GM12801 (cell line): ENCODE data around the gene ARMH4.

Experiments used
- TF ChIP-seq, protein P1 (sequence below): IDR thresholded peaks from one replicate; pipeline ENCODE4 v1.5.1; 2011; ENCODE audit warnings: control low read depth; ENCODE audit not compliant: insufficient read length; ENCODE audit errors: extremely low read depth

Gene ARMH4

DNA sequence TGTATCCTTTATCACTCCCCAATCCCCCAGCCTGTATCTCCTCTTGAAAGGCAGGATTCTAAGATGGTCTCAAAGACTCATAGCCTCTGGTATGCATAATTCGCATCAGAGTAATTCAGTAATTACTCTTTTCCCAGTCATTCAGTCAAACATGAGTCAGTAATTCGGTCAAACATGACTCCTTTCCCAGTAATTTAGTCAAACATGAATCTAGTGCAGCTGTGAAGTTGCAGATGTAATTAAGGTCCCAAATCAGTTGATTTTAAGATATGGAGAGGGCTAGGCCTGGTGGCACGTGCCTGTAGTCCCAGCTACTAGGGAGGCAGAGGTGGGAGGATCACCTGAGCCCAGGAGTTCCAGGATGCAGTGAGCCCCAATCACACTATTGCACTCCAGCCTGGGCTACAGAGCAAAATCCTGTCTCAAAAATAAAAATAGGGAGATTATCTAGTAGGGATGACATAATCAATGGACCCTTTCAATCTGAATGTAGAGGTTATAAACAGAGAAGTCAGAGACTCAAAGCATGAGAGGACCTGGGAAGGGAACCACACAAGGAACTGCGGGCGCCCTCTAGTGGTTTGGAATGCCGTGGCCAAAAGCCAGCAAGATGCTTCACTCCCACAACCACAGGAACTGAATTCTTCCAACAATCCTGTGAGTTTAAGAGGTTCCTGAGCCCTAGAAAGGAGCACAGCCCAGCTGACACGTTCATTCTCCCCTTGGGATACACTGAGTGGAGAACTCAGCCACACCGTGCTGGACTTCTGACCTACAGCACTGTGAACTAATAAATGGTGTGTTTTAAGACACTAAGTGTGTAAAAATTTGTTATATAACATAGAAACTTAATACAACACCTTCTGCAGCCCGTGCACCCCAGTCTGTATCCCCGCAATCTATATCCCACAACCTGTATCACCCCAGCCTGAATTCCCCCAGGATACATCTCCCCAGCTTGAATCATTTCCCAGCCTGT is 14.3 kb upstream of the ARMH4 start:
- TF ChIP-seq, protein P1, sequence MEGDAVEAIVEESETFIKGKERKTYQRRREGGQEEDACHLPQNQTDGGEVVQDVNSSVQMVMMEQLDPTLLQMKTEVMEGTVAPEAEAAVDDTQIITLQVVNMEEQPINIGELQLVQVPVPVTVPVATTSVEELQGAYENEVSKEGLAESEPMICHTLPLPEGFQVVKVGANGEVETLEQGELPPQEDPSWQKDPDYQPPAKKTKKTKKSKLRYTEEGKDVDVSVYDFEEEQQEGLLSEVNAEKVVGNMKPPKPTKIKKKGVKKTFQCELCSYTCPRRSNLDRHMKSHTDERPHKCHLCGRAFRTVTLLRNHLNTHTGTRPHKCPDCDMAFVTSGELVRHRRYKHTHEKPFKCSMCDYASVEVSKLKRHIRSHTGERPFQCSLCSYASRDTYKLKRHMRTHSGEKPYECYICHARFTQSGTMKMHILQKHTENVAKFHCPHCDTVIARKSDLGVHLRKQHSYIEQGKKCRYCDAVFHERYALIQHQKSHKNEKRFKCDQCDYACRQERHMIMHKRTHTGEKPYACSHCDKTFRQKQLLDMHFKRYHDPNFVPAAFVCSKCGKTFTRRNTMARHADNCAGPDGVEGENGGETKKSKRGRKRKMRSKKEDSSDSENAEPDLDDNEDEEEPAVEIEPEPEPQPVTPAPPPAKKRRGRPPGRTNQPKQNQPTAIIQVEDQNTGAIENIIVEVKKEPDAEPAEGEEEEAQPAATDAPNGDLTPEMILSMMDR = no peak

DNA sequence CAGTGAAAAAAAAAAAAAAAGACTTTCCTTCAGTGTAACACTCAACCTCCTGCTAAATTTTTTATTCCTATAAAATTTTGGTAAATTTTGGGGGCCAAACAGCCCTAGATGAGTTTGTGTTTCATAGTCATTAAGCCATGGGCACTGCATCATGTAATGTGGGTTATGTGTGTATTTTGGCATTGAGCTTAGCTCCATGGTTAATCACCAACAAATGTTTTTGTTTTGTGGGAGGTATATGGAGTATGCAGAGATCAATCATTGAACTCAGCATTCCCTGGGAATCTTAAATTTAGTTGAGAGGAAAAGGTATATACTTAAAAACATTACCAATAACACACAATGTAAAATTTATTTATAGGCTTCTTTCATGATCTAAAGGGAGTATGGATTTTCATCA is 8.5 kb upstream of the ARMH4 start:
- TF ChIP-seq, protein P1 = no peak

DNA sequence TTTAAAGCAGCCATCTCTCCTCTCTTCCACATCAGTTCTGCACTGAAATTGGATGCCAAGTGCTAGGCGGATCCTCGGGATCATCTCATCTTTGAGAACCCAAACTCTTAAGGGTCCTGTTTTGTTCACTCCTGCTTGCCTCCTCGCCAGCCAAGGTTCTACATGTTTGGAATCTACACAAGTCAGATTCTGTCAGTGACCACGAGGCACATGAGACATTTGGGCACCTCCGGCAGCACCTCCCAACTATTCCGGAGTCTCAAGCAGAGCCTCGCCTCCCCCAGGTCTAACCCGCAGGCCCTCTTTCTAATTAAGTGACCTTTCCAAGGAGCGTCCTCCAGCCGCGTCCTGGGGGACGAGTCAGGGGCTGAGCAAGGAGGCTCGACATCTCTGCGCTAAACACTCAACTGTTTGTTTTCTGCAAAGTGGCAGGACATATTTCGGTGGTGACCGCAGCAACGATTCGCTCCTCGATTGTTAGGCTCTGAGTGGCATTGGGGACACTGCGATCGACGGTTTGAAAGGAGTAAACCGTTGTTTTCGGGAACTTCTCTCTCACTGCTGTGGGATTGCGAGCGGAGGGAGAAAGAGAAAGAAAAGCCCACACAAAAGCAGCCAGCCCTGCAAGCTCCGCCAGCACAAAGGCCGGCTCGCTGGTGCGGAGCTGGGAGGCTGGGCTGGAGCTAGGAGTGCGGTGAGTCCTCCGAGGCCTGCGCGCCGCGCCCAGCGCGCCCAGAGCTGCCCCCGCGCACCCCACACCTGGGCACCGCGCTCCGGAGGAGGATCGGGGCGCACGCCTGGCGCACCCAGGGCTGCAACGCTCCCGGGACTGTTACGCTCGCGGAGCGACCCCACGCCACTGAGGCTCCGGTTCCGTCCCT is 640 bp downstream of the ARMH4 start:
- TF ChIP-seq, protein P1 = no peak

DNA sequence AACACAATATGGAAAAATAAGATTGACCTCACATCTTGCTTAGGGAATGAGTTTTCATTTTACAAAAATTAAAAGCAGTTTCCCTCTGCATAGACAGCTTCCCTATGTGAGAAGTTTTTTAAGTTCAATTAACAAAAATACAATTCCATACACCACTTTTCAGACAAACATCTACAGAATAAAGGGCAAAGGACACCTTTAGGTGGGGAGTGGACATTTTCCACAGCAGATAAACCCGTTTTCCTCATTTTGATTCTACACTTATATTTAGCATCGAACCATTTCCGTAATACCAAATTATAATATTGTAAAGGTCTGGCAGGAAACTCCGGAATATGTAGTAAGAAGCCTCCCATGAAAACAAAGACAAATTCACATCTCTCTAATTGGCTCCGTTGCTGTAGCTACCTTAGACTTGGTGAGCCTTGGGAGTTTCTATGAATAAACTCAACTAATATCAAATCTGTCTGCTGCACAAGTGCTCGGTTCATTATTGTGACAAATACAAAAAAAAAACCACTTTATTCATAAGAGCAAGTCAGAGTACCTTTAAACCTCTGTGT is 1.7 kb downstream of the ARMH4 start:
- TF ChIP-seq, protein P1 = no peak

DNA sequence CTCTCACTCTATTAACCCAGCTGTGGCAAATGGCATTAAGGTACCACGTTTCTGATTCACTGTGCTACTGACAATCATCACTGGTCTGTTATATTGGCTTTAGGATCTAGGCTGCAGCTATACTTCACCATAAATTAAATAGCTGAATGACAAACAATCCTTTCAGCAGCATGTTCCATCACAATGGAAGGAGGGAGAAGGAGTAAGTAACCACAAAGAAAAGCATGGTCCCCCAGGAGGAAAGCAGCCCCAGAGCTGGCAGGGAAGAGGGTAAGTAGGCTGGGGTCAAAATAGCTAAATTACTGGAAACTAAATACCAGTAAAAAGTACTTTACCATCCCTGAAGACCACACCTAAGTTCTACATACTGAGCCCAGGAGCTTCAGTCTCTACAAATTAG is 2.8 kb downstream of the ARMH4 start:
- TF ChIP-seq, protein P1 = no peak

DNA sequence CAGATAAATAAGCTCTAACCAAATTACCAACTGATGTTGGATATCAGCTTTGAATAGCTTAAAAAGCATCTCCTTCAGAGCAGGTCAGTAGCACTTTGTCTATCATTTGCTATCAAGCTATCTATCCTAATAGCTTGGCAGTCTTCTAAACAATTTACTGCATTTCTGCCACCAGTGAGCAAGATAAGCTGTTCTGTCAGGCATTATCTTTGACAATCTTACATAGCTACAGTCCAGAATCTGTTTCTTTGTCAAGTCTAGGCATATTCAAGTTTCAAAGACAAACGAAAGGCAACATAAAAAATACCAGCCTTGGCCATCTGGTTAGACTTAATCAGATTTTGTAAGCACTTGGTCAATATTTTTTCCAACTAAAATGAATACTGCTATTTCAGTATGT is 5.6 kb downstream of the ARMH4 start:
- TF ChIP-seq, protein P1 = no peak

DNA sequence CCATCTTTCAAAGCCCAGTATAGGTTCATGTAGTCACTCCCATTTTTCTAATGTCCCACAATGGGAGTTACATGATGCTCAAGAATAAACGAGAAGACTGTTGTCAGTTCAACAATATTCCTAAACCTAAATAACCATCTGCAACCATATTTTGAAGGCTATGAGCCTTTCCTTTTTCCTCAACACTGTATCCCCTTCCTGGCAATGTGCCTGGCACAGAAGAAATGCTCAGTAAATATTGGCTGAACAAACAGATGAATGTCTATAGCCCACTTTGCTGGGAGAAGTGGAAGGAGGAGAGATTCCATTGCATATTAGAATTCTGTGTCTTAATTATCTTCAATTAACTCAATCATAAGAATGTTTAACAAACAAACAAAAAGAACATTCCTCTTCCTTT is 6.1 kb downstream of the ARMH4 start:
- TF ChIP-seq, protein P1 = no peak
